GM13976 (cell line): Measurements from ENCODE around the gene TXK.

Experiments used
- DNase-seq: peaks from one replicate; pipeline ENCODE4 v3.0.0; 2012; ENCODE audit warnings: low spot score
- CTCF ChIP-seq: IDR thresholded peaks from 2 replicates; pipeline ENCODE4 v1.5.1; 2012; ENCODE audit warnings: borderline replicate concordance, mild to moderate bottlenecking; ENCODE audit not compliant: insufficient read depth; ENCODE audit errors: extremely low read depth, missing control alignments, control extremely low read depth
- in situ Hi-C: fragments of 300-500 bp; cut with MboI; formaldehyde crosslinking; loops from one replicate; pipeline ENCODE4 v1.12.0; 2022; ENCODE audit warnings: low sequenced_read_pairs, mixed read lengths, inconsistent platforms; ENCODE audit not compliant: unreplicated experiment

Gene TXK

GRCh38 chr4:48127682-48128404 lies 6.2 kb downstream of the TXK start:
- TF ChIP-seq CTCF: peak; percentile 56
- in situ Hi-C loops: loop anchor here (25.0 kb wide), 1 partner anchor 409 kb away; no protein-coding TSS in a partner anchor
- peak; percentile 66 for DNase-seq

- in situ Hi-C loops: loop anchor here (25.0 kb wide), 1 partner anchor 410 kb away; no protein-coding TSS in a partner anchor
- TF ChIP-seq CTCF: no peak
- DNase-seq: no peak
These were observed 6.8 kb downstream of the TXK start for GRCh38 chr4:48127231-48127630.

- TF ChIP-seq CTCF: no peak
- DNase-seq: no peak
- in situ Hi-C loops: loop anchor here (25.0 kb wide), 1 partner anchor 411 kb away; no protein-coding TSS in a partner anchor
These were observed 7.4 kb downstream of the TXK start for GRCh38 chr4:48126621-48127020.

GRCh38 chr4:48124870-48125269 lies 9.2 kb downstream of the TXK start:
- in situ Hi-C loops: loop anchor here (25.0 kb wide), 2 partner anchors 412 to 837 kb away; no protein-coding TSS in a partner anchor
- no peak for TF ChIP-seq CTCF
- no peak for DNase-seq

- in situ Hi-C loops: loop anchor here (25.0 kb wide), 1 partner anchor 840 kb away; no protein-coding TSS in a partner anchor
- no peak for TF ChIP-seq CTCF
- DNase-seq: no peak
These were observed 11.3 kb downstream of the TXK start for GRCh38 chr4:48122756-48123155.

GRCh38 chr4:48121180-48121579 lies 12.9 kb downstream of the TXK start:
- in situ Hi-C loops: loop anchor here (25.0 kb wide), 1 partner anchor 841 kb away; no protein-coding TSS in a partner anchor
- no peak for DNase-seq
- no peak for TF ChIP-seq CTCF
